Activated naive CD8-positive, alpha-beta T cell (primary cell): ENCODE results near the gene FBXL7.

ENCODE experiments used
- H3K27ac Mint-ChIP-seq: one replicate; pipeline ENCODE4 v1.8.0; 2021; ENCODE audit warnings: mixed read lengths
- H3K27me3 Mint-ChIP-seq: one replicate; pipeline ENCODE4 v1.8.0; 2021; ENCODE audit warnings: mixed read lengths
- H3K36me3 Mint-ChIP-seq: one replicate; pipeline ENCODE4 v1.8.0; 2021; ENCODE audit warnings: mixed read lengths
- H3K4me1 Mint-ChIP-seq: one replicate; pipeline ENCODE4 v1.8.0; 2021; ENCODE audit warnings: low read depth, mixed read lengths
- H3K4me3 Mint-ChIP-seq: one replicate; pipeline ENCODE4 v1.8.0; 2021; ENCODE audit warnings: mild to moderate bottlenecking, mixed read lengths
- H3K9me3 Mint-ChIP-seq: one replicate; pipeline ENCODE4 v1.8.0; 2021; ENCODE audit warnings: low read depth, mixed read lengths

FBXL7 gene

DNA sequence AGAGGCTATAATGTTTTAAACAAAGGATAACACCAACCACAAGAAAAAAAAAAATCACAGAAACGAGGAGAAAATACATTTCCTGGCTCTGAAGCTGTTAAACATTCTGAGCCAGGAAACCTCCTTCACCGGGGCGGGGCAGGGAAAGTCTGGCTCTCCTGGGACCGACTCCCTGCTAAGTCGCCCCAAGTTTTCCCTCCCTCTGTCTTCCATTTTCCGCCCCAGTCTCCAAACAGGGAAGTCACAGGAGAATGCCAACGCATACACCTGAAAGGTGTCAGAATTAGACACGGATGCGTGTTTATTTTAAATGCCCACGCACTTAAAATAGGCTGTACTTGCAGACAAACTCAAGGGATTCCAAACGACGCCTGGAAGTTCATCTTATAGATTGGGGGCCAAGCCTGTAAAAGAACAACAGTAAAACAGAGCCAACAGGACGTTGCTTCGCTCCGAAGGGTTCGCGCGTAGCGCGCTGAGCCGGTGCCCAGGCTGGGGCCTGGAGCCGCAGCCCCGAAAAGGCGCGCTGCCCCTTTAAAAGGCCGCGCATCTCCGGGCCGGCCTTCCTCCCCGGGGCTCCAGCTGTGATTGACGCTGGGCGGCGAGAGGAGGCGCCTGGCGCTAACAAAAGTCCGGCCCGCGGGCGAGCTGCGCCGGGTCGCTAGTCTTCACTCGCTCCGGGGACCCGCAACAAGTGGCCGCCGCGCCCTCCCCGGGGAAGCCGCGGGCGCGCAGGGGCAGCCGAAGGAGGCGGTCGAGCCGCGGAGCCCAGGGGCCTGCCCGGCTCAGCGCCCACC lies at the start of gene FBXL7:
FBXL7 (plus strand) TSS at position 653 of the 797 bp plus-strand sequence.
- Mint-ChIP-seq H3K27ac (no peak within 1 kb of the TSS), H3K4me1 (no peaks in the 10 kb centered on the region), H3K36me3 (no peaks in the 10 kb centered on the region), H3K4me3 (no peak within 1 kb of the TSS), H3K27me3 (peaks cover 15% of the 10 kb centered on the region), H3K9me3 (no peaks in the 10 kb centered on the region)

DNA sequence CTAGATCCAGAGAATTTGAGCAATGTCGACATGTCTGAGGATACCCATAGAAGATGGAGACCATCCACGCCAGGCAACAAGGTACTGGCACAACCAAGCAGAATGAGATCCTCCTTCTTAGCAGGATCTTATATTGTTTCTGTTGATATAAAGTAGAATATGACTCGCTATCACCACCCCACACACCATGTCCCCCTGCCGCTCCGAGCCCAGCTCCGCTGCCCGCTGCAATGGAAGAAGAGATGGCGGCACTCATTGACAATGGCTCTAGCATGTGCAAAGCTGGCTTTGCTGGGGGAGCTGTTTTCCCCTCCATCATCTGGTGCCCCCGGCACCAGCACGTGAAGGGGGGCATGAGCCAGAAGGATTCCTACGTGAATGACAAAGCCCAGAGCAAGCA lies 49.5 kb upstream of the FBXL7 start:
- H3K4me3 Mint-ChIP-seq: no peak overlapping the region
- no peak overlapping the region for H3K27ac Mint-ChIP-seq
- H3K9me3 Mint-ChIP-seq: peaks cover 17% of the 10 kb centered on the region
- H3K4me1 Mint-ChIP-seq: no peaks in the 10 kb centered on the region
- H3K36me3 Mint-ChIP-seq: no peaks in the 10 kb centered on the region
- H3K27me3 Mint-ChIP-seq: no peaks in the 10 kb centered on the region

DNA sequence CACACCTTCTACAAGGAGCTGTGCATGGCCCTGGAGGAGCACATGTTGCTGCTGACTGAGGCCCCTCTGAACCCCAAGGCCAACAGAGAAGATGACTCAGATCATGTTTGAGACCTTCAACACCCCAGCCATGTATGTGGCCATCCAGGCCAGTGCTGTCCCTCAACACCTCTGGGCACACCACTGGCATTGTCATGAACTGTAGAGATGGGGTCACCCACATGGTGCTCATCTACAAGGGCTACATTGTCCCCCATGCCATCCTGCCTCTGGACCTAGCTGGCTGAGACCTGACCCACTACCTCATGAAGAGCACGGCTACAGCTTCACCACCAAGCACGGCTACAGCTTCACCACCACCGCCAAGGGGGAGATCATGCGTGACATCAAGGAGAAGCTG lies 49.0 kb upstream of the FBXL7 start:
- no peaks in the 10 kb centered on the region for H3K27me3 Mint-ChIP-seq

DNA sequence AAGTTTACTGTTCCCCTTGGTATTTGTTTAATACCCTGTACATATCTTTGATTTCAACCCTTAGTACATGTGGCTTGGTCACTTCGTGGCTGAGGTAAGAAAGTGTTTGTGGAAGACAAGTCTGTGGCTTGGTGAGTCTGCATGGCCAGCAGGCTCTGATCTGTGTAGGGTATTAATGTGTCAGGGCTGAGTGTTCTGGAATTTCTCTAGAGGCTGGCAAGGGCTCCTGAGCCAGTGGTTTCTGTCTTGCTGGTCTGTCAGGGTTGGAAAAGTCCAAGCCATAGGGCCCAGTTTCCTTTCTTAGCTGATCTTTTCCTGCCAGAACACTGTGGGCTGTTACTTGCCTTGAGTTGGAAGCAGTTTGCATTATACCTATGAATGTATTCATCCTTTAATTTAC lies 48.0 kb upstream of the FBXL7 start:
- Mint-ChIP-seq H3K4me1 (no peaks in the 10 kb centered on the region), H3K27me3 (no peaks in the 10 kb centered on the region), H3K36me3 (no peaks in the 10 kb centered on the region), H3K9me3 (peaks cover 17% of the 10 kb centered on the region), H3K27ac (no peak overlapping the region), H3K4me3 (no peak overlapping the region)

More for the DNA sequence above, 49.0 kb upstream of the FBXL7 start:
- Mint-ChIP-seq H3K4me3 (no peak overlapping the region), H3K36me3 (no peaks in the 10 kb centered on the region), H3K27ac (no peak overlapping the region), H3K9me3 (peaks cover 19% of the 10 kb centered on the region), H3K4me1 (no peaks in the 10 kb centered on the region)

DNA sequence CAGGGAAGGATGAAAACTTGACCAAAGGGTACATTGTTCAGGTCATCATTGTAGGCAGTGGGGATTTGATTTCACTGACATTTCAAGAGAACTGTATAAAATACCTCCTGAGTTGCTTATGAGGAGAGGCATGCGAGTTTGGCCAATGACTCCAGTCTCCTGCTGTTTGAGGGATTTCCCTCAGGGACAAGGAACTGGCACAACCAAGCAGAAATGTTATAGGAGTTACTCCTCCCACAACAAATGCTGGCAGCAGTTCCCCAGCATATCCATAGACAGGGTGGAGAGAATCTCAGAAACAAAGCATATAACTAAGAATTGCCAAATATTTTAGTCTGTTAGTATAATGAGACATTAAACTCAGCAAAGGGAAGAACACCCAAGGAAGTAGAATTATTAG lies 47.2 kb upstream of the FBXL7 start:
- no peaks in the 10 kb centered on the region for H3K4me1 Mint-ChIP-seq
- H3K9me3 Mint-ChIP-seq: peaks cover 17% of the 10 kb centered on the region
- no peaks in the 10 kb centered on the region for H3K36me3 Mint-ChIP-seq
- no peaks in the 10 kb centered on the region for H3K27me3 Mint-ChIP-seq
- no peak overlapping the region for H3K27ac Mint-ChIP-seq
- H3K4me3 Mint-ChIP-seq: no peak overlapping the region

DNA sequence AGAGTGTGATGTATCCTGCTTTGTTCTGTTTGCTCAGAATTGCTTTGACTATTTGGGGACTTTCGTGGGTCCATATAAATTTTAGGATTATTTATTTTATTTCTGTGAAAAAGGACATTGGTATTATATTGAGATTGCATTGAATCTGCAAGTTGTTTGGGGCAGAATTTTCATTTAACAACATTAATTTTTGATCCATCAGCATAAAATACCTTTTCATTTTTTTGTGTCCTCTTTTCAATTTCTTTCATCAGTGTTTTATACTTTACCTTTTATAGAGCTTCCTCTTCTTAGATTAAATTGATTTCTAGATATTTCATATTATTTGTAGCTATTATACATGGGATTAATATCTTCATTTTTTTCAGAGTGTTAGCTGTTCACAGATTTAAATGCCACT lies 40.8 kb upstream of the FBXL7 start:
- H3K9me3 Mint-ChIP-seq: peaks cover 26% of the 10 kb centered on the region
- no peak overlapping the region for H3K4me3 Mint-ChIP-seq
- no peaks in the 10 kb centered on the region for H3K27me3 Mint-ChIP-seq
- H3K4me1 Mint-ChIP-seq: no peaks in the 10 kb centered on the region
- no peak overlapping the region for H3K27ac Mint-ChIP-seq
- H3K36me3 Mint-ChIP-seq: no peaks in the 10 kb centered on the region

DNA sequence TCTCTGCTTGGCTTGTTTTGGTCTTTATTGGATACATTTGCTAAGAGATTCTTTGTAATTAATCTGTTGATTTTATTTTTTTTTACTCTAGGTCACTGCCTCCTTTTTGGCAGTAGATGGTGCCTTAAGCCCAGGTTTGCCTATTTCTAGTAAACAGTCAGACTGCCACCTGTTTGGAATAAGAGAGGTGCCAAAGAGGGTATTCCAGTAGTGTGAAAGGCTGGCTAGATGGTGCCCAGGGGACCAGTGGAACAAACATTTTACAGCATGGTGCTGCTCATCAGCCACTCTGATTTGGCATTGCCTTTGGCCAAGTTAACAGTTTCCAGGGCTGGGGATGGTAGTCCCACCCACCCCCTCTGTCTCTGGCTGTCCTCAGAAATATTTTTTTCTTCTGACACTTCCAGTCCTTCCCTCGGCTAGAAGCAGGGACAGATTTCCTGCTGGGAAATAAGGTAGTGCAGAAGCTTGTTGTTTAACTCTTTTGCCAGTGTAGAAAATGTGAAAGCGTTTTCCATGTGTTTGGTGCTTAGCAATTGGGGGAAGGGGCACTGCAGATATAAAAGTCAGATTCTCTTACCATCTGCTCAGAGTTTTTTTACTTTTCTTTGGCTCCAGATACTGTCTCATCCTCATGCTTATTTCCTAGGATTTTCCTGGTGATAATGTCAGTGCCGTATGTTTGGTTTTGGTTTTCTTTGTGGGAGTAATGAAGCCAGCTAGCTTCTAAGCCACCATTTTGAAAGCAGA lies 36.6 kb upstream of the FBXL7 start:
- Mint-ChIP-seq H3K9me3 (peaks cover 7% of the 10 kb centered on the region), H3K4me3 (no peak overlapping the region), H3K4me1 (no peaks in the 10 kb centered on the region), H3K27me3 (no peaks in the 10 kb centered on the region), H3K27ac (no peak overlapping the region), H3K36me3 (no peaks in the 10 kb centered on the region)

DNA sequence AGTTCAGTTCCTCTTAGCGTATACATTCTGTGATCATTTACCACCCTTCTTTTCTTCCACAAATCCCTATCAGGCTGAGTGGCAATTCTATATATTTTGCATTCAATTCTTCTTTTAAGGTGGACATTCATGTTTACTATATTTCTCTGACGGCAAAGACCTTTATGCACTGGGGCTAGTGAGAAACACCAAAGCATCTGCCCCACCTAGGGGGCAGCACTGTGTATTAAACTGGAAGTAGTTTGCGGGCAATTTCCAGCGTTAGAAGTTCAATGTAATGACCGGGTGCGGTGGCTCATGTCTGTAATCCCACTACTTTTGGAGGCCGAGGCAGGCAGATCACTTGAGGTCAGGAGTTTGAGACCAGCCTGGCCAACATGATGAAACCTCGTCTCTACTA lies 27.9 kb upstream of the FBXL7 start:
- H3K9me3 Mint-ChIP-seq: peaks cover 14% of the 10 kb centered on the region
- no peak overlapping the region for H3K4me3 Mint-ChIP-seq
- no peak overlapping the region for H3K27ac Mint-ChIP-seq
- H3K27me3 Mint-ChIP-seq: no peaks in the 10 kb centered on the region
- no peaks in the 10 kb centered on the region for H3K36me3 Mint-ChIP-seq
- H3K4me1 Mint-ChIP-seq: no peaks in the 10 kb centered on the region

DNA sequence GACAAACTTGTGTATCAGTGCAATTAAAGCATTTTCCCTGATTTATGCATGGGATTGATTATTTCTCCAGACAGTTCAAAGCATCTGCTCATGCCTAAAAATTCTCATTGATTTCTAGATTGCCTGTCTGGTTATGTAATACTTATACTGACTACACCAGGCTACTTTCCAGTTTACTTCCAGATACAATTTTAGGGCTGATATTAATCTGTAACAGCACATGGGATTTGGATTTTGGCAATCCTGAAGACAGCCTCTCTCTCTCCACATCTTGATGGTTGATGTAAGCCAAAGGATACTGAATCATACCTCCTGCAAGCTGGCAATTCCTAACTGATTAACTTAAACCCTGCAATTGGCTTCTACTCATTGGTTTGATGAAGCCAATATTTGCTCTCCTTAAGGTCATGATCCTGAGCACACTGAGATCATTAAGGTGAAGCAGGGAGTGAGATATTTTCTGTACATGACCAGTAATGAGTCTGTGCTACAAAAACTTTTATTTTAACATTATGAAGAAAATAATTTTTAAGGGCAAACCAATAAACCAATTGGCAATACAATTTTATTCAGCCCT lies 25.7 kb upstream of the FBXL7 start:
- no peaks in the 10 kb centered on the region for H3K4me1 Mint-ChIP-seq
- H3K27me3 Mint-ChIP-seq: no peaks in the 10 kb centered on the region
- H3K9me3 Mint-ChIP-seq: peaks cover 18% of the 10 kb centered on the region
- no peaks in the 10 kb centered on the region for H3K36me3 Mint-ChIP-seq
- no peak overlapping the region for H3K27ac Mint-ChIP-seq
- H3K4me3 Mint-ChIP-seq: no peak overlapping the region

DNA sequence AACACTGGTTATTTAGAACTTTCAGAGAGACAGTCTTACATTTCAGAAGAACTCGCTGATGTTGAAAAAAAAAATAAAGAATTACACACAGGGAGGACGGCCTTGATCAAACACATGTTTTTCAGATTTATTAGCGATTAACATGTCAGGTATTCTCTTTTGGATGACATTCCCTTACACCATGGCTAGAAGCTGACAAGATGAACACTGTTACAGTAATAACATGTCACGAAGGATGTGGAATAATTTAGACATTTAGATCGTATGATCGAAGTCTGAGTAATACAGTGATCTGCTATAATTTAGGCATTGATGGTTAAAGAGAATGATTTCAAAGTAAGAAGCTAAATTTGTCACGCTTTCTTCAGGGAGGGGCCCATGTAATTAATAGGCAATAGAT lies 24.6 kb upstream of the FBXL7 start:
- Mint-ChIP-seq H3K27me3 (no peaks in the 10 kb centered on the region), H3K36me3 (no peaks in the 10 kb centered on the region), H3K4me3 (no peak overlapping the region), H3K4me1 (no peaks in the 10 kb centered on the region), H3K9me3 (peaks cover 18% of the 10 kb centered on the region), H3K27ac (no peak overlapping the region)

DNA sequence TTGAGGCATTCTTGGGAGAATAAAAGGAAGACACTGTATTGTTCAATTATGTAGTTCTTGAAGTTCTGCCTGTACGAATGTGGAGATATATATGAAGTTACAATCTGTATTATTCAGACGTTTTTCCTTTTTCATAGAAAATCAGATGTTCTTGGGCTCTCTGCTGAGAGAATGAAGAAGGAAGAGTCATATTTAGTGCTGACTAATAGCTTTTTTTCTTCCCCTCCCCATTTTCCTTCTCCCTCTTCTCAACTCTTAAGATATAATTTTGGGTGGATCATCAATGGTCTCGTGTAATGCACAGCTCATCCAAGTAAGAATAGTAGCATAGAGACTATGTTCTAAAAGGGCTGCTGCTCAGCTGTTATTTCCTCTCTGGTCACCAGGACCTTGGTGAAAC lies 23.0 kb upstream of the FBXL7 start:
- peaks cover 14% of the 10 kb centered on the region for H3K9me3 Mint-ChIP-seq
- H3K27ac Mint-ChIP-seq: no peak overlapping the region
- H3K4me1 Mint-ChIP-seq: no peaks in the 10 kb centered on the region
- H3K27me3 Mint-ChIP-seq: no peaks in the 10 kb centered on the region
- H3K4me3 Mint-ChIP-seq: no peak overlapping the region
- H3K36me3 Mint-ChIP-seq: no peaks in the 10 kb centered on the region

DNA sequence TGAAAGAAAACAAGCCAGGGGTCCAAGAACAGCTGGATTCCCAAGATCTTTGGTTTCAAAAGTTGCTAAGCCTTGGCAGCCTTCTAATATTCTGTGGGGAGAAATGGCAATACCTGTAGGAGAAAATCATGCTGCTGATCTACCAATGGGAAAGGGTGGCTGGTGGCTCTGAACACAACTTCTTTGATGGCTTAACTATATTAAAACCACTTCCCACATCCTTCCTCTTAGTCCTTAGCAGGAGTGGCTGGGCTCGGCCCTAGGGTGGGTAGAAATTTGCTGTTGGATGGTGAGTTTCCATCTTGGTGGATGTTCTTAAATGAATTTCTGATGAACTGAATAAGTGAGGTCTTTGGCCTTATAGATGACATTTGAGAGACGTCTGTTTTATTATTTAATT lies 19.5 kb upstream of the FBXL7 start:
- Mint-ChIP-seq H3K27me3 (no peaks in the 10 kb centered on the region), H3K27ac (no peak overlapping the region), H3K4me1 (no peaks in the 10 kb centered on the region), H3K9me3 (peaks cover 9% of the 10 kb centered on the region), H3K36me3 (no peaks in the 10 kb centered on the region), H3K4me3 (no peak overlapping the region)

DNA sequence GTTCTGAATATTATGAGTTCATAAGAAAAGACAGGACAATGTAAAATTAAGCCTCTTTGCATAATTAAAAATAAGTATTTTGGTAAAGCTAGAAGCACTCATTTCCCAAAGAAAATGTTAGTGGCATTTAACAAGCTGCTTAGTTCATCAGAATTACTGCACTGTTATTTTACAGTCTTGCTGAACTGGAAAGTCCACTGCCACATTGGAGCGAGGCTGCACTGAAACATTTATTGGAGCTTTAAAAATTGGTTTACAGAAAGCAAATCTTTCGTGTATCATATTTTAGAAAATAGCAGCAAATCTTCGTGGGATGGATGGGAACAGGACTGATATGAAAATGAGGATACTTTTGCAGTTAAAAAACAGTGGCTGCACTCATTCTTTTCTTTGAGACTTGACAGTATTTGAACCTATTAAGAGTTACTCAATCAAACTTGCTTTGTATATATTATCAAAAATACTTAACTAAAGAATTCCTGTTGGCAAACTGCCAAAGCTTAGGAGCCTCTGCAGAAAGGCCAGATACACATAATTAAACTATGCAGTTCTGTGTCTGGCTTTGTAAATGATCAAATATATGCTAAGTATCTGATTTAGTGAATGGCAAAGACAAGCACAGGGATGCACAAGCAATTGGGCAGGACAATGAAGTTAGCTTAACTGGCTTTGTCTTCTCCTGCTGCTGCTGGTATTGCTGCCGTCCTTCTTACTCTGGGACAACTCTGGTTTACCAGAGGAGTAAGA lies 16.5 kb upstream of the FBXL7 start:
- H3K4me1 Mint-ChIP-seq: no peaks in the 10 kb centered on the region
- H3K27me3 Mint-ChIP-seq: no peaks in the 10 kb centered on the region
- H3K9me3 Mint-ChIP-seq: peaks cover 3% of the 10 kb centered on the region
- H3K36me3 Mint-ChIP-seq: no peaks in the 10 kb centered on the region
- H3K27ac Mint-ChIP-seq: no peak overlapping the region
- no peak overlapping the region for H3K4me3 Mint-ChIP-seq

DNA sequence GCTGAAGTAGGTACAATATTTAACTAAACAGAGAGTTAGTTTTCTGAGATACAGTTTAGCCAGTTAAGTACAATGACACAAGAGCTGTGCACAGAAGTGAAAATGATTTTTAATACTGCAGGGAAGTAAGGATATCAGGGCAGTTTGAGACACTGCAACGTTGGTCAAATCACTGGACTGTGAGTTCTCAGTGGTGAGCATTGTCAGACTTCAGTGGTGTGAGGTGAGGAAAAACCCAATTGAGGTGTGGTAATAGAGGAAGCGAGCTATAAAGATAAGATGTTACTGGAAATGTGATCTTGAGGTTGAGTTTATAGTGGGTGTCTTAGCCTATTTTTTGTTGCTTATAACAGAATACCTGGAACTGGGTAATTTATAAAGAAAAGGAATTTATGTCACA lies 12.8 kb upstream of the FBXL7 start:
- Mint-ChIP-seq H3K4me1 (no peaks in the 10 kb centered on the region), H3K4me3 (no peak overlapping the region), H3K36me3 (no peaks in the 10 kb centered on the region), H3K9me3 (no peaks in the 10 kb centered on the region), H3K27me3 (no peaks in the 10 kb centered on the region), H3K27ac (no peak overlapping the region)
